GF-D8 (cell line): Measurements from ENCODE around the gene TPR.

Source experiments
- DNase-seq: peaks from one replicate; lab custom pipeline; 2025; lab: John Stamatoyannopoulos, UW

The TPR gene

DNA sequence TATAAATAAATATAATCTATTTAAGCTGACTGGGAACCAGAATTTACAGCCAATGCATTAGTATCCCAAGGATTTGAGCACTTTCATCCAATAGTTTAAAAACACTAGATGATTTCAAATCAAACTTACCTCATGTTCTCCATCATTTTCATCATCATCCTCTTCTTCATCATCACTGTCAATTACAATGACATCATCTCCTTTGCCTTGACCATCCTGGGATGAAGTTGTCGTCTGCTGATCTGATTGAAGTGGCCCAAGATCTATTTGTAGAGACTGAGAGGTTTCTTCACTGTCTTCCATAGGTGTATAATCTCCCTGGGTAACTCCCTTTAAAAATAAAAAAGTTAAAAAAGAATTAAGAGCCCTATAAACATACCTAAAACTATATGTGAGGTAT, 47.7 kb downstream of the TPR start:
- DNase-seq = no peak

DNA sequence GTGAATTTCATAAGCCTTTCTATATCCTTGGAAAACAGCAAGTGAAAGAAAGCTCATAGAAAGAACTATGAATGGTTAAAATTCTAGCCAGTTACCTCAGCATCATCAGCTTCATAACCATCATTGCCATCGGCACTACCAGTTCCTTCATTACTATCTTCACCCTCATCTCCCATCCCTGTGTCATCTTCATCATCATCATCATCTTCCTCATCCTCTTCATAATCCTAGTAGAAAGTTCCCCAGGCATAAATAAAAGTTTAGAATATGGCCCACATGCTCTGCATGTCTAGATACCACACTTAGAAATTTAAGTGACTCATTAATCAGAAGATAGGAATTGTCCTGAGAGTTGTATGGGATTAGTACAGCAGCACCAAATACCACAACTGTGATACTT, 49.0 kb downstream of the TPR start:
- DNase-seq = no peak

DNA sequence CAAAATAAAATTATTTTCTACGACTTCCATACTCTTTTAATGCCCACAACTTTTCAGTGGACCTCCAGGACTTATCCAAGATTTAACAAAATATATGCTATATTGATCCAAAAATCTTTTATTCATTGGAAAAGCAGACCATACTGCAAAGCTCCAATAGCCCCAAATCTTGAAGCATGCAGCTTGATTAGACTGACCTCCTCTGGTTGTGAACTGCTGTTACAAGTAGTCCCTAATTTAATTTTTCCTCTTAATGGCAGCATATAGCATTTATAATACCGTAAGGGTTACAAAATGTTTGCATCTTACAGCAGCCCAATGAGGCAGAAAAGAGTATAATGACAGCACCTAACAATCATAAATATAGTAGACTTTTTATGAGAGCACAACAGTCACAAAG, 49.8 kb downstream of the TPR start:
- no peak for DNase-seq

DNA sequence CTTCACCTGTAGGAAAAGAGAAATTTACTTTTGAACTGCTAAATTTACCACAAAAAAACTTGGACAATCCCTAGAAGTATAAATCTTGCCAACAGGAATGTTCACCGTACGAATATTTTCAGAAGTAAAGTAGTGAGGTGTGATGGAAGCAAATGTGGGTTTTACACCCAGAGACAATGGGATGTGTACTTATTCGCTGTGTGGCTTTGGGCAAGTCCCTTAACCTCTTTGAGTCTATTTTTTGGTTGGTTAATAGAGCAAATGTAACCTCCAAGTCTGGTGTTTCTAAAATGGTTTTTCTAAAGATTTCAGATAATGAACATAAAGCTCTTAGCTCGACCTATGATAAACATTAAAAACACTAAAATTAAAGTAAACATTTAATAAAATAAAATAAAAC, 51.2 kb downstream of the TPR start:
- no peak for DNase-seq

DNA sequence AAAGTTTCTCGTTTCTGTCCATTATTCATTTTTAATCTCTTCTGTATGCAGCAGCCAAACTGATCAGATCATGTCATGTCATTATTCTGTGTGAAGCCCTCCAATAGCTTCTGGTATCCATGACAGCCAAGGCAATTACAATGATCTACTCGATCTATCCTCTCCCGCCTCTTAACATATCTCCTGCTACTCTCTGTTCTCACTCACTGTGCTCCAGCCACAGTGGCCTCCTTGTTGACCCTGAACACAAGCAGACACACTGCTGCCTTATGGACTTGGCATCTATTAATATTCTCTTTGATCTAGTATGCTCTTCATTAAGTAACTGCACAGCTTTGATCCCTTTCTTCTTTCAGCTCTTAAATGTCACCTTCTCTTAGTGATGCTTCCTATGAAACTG, 59.5 kb downstream of the TPR start:
- no peak for DNase-seq

DNA sequence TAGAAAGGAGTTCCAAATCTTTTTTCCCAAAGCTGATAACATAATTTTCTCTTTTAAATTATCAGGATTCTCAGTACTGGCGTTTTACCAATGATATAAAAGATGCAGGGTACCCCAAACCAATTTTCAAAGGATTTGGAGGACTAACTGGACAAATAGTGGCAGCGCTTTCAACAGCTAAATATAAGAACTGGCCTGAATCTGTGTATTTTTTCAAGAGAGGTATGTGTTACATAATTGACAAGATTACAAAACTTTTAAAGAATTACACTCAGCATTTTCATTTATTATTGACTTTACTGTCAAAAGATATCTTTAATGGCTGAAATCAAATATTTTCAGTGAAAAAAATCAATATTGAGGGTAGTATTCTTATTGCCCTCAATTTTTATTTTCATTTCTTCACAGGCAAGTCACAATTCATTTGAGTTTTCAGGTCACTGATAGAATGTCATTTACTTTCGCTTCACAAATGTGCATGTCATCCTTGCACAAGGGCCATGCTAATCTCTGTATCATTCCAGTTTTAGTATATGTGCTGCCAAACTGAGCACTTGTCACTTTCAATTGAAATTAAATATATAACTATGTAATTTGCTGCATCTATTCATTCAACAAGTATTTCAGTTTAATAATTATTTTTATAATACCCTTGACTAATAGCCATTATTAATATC, 63.5 kb downstream of the TPR start:
- no peak for DNase-seq

DNA sequence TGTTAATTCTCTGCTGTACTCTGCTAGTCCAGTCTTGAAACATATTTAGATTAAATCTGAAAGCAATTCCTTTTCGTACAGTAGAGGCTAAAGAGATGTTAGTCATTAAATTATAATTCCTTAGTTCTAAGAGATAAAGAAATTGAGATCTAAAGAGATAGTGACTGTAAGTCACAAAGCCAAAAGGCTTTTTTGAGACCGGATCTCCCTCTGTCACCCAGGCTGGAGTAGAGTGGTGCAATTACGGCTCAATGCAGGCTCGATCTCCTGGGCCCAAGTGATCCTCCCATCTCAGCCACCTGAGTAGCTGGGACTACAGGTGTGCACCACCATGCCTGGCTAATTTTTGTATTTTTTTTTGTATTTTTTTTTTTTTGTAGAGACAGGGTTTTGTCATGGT, 64.7 kb downstream of the TPR start:
- no peak for DNase-seq

DNA sequence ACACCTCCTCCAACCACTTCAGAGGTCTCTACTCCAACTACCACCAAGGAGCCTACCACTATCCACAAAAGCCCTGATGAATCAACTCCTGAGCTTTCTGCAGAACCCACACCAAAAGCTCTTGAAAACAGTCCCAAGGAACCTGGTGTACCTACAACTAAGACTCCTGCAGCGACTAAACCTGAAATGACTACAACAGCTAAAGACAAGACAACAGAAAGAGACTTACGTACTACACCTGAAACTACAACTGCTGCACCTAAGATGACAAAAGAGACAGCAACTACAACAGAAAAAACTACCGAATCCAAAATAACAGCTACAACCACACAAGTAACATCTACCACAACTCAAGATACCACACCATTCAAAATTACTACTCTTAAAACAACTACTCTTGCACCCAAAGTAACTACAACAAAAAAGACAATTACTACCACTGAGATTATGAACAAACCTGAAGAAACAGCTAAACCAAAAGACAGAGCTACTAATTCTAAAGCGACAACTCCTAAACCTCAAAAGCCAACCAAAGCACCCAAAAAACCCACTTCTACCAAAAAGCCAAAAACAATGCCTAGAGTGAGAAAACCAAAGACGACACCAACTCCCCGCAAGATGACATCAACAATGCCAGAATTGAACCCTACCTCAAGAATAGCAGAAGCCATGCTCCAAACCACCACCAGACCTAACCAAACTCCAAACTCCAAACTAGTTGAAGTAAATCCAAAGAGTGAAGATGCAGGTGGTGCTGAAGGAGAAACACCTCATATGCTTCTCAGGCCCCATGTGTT, 66.6 kb downstream of the TPR start:
- no peak for DNase-seq

DNA sequence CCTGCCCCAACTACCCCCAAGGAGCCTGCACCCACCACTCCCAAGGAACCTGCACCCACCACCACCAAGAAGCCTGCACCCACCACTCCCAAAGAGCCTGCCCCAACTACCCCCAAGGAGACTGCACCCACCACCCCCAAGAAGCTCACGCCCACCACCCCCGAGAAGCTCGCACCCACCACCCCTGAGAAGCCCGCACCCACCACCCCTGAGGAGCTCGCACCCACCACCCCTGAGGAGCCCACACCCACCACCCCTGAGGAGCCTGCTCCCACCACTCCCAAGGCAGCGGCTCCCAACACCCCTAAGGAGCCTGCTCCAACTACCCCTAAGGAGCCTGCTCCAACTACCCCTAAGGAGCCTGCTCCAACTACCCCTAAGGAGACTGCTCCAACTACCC, 67.6 kb downstream of the TPR start:
- DNase-seq = no peak

DNA sequence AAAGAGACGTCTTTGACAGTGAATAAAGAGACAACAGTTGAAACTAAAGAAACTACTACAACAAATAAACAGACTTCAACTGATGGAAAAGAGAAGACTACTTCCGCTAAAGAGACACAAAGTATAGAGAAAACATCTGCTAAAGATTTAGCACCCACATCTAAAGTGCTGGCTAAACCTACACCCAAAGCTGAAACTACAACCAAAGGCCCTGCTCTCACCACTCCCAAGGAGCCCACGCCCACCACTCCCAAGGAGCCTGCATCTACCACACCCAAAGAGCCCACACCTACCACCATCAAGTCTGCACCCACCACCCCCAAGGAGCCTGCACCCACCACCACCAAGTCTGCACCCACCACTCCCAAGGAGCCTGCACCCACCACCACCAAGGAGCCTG, 68.5 kb downstream of the TPR start:
- DNase-seq = no peak

DNA sequence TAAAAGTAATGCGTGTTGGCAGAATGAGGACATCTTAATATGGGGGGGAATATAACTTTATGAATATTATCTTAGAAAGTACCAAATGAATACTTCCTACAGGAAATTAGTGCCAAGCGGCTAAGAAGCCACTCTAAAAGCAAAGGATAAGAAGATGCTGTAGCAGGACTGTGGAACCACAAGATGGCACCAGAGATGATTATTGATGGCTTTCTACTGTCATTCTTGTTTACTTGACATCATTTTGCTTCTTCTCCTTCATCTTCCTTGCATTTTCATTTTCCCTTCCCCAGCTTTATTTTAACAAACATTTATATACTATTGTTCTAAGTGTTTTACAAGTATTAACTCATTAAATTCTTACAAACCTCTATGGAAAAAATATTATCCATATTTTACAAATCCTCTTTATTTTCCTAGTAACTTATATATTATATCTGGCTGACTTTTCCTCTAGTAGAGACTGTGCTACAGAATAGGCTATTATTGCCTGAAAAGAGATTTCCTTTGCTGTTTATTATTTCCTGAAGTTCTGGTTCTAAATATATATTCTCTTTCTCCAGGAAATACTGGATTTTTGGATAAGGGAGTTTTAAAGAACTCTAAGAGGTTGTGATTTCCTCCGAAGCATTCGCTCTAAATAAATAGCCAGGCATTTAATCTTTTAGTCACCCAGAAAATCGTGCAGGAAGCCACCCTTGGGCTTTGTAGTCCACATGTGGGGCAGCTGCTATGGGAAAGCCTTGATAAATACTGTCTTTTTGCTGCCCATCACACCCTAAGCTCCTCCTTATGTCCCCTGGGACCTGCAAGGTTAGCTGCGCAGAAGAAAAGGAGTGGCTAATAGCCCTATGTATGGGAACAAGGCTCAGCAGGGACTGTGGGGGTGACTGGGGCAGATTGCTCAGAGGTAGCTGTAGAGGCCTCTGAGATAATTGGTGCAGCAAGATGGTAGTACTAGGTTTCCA, 69.8 kb downstream of the TPR start:
- no peak for DNase-seq

DNA sequence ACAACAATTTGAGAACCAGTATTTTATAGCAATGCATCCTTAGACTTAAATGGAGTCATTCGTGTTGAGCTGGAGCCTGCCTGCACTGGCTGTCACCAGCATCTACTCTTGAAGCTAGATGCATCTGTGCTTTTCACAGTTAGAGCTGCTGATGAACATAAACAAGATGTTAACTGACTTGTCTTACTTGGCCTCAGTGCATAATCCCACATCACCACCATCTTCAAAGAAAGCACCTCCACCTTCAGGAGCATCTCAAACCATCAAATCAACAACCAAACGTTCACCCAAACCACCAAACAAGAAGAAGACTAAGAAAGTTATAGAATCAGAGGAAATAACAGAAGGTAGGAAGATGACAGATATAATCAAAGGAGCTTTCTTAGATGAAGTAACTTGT, 71.1 kb downstream of the TPR start:
- no peak for DNase-seq

DNA sequence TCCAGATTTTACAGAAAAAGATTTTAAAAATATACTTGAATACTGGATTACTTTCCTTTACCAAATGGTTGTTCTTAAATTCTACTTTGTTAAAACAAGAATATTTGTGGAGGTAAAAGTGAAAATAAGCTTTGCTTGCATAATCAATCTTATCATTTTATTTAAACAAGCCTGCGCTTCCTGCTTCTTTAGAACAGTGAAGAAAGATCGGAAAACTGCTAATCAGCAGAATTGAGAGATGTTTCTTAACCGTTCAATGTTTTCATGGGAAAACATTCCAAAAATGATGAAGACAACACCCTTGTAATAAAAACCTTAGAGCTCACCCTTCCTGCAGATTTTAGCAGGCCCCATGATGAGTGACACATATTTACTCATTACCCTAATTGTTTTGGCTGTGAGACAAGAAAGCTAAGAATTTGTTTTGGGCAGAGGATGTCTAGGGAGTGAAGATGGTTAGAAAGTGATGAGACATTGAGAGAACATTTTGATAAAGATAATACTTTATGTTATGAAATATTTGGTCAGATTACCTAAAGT, 72.6 kb downstream of the TPR start:
- no peak for DNase-seq

DNA sequence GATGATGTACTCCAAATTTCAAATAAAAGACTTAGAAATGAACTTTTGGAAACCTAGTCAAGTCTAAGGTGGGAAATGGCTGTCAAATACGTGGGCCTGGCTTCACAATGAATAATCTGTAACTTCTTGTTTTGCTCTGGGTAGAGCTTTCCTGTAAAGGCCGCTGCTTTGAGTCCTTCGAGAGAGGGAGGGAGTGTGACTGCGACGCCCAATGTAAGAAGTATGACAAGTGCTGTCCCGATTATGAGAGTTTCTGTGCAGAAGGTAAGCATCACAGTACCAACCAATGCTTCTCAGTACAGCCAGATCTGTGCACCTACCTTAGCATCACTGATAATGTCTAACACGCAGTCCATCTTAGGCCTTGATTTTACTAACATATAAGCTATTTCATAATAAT, 73.6 kb downstream of the TPR start:
- DNase-seq = no peak

DNA sequence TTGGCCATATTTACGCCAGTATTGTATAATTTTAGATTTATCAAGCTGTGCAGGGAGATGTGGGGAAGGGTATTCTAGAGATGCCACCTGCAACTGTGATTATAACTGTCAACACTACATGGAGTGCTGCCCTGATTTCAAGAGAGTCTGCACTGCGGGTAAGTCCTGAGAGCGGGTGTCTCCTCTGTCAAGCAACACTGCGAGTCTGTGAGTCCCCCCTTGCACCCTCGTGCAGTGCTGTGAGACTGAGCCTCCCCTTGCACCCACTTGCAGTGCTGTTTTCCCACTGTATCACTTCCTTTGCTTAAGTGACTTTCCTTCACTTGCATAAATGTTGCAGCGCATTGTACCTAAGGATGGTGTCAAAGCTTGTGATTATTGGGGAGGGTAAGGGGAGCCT, 75.0 kb downstream of the TPR start:
- DNase-seq = no peak

DNA sequence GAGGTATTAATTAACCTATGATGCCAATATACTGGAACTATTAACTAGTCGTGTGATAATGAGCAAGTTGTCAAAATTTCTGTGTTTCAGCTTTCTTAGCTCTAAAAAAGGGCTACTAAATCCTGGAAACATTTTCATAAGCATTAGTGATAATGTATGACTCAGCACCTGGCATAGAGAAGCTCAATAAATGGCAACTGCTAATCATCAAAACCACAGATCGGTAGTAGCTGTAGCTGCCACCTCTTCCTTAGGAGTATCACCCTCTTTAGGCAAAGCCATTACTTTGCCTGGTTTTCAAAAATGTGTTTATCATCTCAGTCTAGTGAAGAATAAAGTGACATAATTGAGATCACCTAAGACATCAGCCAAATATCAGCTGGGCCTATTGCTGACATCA, 75.5 kb downstream of the TPR start:
- no peak for DNase-seq

DNA sequence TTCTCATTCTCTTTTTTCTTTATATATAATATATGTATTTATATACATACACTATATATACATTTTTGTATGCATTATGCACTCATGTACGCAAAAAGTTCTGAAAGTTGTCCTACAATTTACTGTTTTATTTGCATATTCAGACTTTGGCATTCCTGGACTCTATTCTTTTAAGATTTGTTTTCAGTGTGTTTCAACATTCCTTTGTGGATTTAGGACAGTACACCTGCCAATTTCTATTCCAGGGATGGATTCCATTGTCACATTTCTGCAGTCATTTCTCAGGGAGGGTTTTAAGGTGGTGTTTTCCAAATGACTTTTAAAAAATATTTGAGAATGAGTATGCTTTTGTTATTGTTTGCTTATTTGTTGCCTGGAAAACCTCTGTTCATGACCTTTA, 76.2 kb downstream of the TPR start:
- DNase-seq = no peak

DNA sequence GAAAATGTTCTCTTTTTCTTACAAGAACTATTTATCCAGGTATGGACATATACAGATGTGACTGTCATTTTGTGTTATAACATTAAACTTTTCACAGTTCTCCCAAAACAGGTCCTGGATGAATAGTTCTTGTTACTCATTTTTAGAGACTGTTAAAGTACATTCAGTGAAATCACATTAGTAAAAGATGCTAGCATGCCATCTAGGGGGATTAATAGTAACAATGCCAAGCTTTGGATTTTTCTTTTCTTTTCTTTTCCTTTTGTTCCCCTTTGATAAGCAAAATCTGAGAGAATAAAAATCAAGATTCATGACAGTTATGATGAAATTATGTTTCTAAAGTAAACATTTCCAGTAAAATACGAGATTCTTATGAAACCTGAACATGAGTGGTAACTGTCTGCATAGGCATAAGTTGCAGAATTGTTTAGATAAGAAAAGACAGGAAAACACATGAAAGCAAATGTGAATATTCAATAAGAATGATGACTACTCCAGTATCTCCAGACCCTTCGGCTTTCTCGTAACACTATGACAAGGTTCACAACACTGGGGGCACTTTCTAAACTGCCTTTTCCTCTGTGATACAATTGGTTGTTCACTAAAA, 77.5 kb downstream of the TPR start:
- no peak for DNase-seq

DNA sequence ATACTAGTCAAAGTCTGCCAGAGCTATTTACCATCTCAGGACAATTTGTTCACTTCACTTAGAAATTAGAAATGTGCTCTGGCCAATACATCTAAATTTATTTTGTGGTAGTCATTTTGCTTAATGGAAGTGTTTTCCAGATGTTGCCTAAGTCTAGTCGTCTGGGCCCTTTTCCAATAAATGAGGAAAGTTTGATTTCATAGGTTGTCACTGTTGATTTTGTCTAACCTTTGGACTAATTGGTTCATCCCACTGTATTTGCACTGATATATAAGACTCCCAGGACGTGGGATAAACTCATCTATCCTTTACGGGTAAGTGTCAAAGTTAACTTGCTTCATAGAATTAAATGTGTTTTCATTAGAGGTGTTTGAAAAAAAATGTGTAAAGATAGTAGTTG, 79.1 kb downstream of the TPR start, which contains the start of gene PRG4:
PRG4 (plus strand) TSS at position 300 of the 400 bp plus-strand sequence.
- DNase-seq = no peak

DNA sequence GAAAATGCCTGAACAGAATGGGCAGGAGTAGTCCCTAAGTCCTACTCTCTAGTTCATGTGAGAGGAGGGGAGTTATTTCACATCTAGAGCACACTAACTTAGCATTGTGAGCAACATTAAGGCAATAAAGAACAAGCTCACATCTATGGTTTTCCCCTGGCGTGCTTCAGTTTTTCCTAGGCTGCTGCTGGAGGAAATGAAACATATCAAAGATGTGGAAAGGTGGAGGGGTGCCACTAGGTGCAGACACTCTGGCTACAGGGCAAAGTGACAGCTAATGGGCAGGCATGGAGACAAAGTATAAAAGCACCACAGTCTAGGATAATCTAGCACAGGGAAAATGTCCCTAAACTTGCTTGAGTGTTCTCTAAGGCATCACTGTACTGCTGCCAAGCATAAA, 82.2 kb downstream of the TPR start:
- DNase-seq = no peak

DNA sequence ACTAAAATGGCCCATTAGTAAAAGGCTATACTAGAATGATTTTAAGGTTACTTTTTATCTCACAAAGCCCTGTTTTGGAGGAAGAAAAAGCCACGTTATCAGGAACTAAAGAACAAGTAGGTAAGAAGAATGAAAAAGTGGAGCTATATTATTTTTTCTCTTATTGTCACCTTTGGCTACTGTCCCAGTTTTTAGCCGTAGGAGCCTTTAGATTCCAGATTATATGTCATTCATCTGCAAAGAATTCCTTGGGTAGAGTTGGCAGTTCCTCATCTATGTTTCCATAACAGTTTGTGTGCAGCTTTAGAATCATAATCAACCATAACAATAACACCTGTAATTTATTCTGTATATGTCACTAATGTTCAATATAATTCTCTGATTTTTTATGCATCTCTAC, 83.8 kb downstream of the TPR start:
- DNase-seq = no peak

DNA sequence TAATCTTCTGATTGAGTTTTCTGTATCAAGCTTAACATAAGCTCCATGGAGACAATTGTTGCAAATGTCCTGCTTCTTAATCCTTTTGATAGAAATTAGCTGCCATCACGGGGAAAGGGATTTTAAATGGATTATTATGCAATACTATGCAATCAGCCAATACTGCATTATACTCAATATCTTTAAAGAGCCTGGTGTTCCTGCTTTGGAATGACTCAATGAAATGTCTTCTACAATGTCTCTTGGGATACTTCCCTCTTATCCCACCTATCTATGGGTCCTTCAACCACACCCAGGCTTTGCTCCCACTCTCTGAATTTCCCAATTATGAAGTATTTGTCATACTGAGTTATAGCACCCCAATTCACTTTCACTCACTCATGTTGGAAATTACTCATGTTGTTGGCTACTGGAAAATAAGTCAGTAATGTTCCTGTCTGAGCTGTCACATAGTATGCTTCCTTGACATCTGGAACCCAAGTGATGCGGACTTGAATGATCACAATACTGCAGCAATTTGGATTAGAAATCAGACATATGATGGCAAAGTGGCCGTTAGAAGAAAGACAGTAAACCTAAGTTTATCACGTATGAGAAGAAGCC, 85.0 kb downstream of the TPR start:
- no peak for DNase-seq
